Measurements from ENCODE around the gene KCNQ2.

Gene KCNQ2

DNA sequence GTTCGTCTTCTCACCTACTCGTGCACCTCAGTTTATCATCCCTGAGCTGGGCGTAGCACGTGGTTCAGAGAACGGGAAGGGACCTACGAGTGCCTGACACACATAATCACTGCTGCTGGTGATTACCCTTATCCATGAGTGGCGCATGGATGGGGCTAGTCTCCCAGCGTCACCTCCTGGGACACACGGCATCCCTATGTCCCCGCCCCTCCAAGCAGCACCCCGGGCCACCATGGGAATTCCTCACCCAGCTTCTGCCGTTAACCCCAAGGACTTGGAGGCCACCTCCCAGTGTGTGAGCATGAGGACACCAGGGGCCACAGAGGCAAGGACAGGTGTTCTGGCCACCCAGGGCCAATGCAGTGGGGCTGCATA lies 121.1 kb downstream of the KCNQ2 start:
- TF ChIP-seq, protein P1, sequence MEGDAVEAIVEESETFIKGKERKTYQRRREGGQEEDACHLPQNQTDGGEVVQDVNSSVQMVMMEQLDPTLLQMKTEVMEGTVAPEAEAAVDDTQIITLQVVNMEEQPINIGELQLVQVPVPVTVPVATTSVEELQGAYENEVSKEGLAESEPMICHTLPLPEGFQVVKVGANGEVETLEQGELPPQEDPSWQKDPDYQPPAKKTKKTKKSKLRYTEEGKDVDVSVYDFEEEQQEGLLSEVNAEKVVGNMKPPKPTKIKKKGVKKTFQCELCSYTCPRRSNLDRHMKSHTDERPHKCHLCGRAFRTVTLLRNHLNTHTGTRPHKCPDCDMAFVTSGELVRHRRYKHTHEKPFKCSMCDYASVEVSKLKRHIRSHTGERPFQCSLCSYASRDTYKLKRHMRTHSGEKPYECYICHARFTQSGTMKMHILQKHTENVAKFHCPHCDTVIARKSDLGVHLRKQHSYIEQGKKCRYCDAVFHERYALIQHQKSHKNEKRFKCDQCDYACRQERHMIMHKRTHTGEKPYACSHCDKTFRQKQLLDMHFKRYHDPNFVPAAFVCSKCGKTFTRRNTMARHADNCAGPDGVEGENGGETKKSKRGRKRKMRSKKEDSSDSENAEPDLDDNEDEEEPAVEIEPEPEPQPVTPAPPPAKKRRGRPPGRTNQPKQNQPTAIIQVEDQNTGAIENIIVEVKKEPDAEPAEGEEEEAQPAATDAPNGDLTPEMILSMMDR (conservative IDR thresholded peaks at IDR 0.05; ENCODE audit: low read length): no peak
- H3K4me3 ChIP-seq (ENCODE audit: low read length): no peak overlapping the region
- DNase-seq (ENCODE audit: low read depth): no peak

DNA sequence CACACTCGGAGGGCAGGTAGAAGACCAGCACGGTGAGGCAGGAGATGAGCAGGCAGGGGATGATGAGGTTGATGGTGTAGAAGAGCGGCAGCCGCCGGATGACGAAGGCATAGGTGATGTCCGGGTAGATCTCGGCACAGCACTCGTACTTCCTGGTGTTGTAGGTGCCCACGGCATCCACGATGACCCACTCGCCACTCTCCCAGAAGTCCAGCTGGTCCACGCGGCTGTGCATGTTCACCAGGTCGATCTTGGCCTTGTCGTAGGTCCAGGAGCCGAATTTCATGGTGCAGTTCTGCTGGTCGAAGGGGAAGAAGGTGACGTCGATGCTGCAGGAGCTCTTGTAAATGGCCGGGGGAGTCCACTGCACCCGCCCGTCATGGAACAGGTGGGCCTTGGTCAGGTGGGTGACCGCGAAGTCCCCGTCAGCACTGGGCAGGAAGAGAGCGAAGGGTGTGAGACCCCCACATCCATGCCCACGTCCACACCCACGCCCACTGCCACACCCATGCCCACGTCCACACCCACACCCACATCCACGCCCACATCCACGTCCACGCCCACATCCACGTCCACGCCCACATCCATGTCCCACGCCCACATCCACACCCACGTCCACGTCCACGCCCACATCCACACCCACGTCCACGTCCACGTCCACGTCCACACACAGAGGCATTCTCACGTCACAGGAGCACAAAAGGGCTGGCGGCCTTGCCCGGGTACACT lies 121.7 kb downstream of the KCNQ2 start:
- no peak overlapping the region for H3K4me3 ChIP-seq (ENCODE audit: low read length)
- TF ChIP-seq, protein P1 (conservative IDR thresholded peaks at IDR 0.05; ENCODE audit: low read length): no peak
- no peak for DNase-seq (ENCODE audit: low read depth)

All from AG10803 (cell line).